A673 (cell line): ENCODE measurements around the gene KCND2.

ENCODE experiments used
- CTCF ChIP-seq: fragments of 300-800, 200-600 bp; sonication (generic); conservative IDR thresholded peaks from 2 replicates; pipeline ENCODE4 v1.5.1; 2017; ENCODE audit warnings: low read depth, mild to moderate bottlenecking, antibody characterized with exemption, low read length, moderate library complexity, mixed read lengths
- EZH2 ChIP-seq: fragments of 200-600 bp; sonication (generic); IDR thresholded peaks from 2 replicates; pipeline ENCODE4 v1.6.1; 2017; ENCODE audit warnings: borderline replicate concordance, low read depth, mild to moderate bottlenecking, mixed read lengths, antibody characterized with exemption, low read length; ENCODE audit not compliant: poor library complexity, severe bottlenecking

- TF ChIP-seq CTCF (no peak), EZH2 (no peak)
Observed at GRCh38 chr7:120729245-120729644, 456.3 kb downstream of the KCND2 start.
